Stimulated activated CD4-positive, alpha-beta T cell treated with anti-CD3 and anti-CD28 coated beads, TNF-alpha, amount 100 ng/mL, for 48 hours (primary cell): ENCODE measurements around the gene TRMT112.
A peak's percentile ranks its signal among the peaks of the same experiment; 100 is the strongest.

Experiments
- DNase-seq, 3 donors: peaks; one replicate each; pipeline ENCODE4 v3.0.0-alpha.2; 2020; ENCODE audit warnings: low read depth in 3 of 3

TRMT112 gene

DNA sequence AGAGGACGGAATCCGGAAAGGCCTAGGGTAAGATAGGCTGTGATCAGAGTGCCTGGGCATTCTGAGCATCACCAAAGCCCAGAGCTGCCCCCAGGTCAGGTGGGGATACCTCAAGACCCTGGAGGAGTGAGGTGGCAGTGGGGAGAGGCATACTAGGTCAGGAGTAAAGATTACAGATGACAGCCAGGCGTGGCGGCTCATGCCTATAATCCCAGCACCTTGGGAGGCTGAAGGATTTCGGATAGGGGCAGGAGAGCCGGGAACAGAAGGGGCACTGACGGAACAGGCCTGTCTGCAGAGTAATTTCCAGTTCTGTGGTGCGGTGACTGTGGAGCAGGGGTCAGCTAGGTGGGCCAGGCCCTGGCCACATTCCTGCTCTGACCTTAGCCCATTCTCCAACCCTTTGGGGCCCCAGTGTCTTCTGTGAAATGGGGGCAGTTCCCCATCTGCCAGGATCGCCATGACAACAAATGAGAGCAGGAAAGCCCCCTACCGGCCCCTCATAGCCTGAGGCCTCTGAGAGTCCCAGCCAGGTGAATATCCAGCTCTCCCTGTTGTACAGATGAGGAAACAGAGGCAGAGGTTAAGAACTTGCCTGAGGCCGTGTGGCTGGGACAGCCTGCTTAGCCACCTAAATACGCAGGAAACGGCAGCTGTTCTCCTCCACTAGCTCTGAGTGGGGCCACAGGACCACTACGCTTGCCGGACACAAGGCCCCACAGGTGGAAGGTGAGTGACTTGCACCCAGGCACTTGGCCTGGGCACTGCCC is 42.1 kb downstream of the TRMT112 start:
- DNase-seq, result no peak

DNA sequence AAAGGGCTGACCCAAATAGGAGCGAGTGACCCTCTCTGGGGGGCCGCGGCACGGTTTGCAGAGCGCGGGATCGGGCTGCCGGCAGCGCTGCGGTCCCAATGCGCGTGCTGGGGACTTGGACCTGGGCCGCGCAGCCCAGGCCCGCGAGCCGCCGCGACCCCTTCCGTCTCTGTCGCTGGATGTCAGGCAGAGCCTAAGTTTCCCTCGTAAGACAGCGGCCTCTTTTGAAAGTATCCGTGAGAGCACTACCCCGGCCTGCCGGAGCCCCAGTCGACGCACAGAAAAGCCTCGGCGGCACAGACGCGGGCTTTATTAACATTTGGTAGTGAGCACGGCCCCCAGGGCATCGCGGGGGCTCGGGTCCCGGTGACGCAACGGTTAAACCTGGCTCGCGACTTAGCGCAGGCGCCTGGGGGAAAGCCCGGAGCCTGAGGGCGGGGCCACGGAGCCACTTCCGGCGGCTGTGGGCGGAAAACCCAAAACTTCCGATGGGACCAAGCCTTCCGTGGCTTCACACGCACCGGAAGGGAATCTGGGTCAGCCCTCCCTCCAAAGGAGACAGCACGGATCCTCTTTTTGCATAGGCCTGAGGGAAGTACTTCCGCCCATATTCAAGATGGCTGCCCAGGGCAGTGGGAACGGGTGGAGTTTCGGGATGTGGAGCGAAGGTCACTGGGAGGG is 47.7 kb downstream of the TRMT112 start:
- peak; percentile 94 to 96 (median 95) for DNase-seq

DNA sequence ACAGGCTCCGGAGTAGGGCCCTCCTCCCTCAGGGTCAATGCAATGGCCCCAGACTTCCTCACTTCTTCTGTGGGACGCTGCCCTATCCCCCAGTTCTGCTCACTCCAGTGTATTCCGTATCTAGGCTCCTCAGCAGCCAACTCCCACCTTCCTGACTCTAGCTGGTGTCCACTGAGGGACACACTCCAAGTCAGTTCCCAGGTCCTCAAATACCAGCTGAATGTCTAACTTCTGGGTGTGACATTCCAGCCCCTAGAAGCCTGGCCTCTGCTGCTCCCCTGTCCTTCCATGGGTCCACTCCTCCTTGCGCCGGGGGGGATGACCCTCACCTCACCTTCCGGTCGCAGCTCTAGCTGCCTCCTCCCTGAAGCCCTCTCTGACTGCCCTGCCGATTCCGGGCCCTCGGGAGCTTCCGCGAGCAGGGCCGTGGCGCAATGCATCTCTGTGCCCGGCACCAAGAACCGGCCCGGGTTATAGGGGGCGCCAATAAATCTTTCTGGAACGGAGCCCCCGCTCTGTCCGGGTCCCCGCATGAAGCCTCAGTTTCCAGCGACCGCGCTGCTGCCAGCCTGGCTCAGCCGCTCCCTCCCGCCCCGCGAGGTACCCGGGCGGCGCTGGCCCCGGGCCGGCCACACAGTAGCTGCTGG is 48.3 kb downstream of the TRMT112 start:
- DNase-seq, result no peak

- DNase-seq, result no peak
Measured at GRCh38 chr11:64268025-64268892, 49.1 kb downstream of the TRMT112 start.

DNA sequence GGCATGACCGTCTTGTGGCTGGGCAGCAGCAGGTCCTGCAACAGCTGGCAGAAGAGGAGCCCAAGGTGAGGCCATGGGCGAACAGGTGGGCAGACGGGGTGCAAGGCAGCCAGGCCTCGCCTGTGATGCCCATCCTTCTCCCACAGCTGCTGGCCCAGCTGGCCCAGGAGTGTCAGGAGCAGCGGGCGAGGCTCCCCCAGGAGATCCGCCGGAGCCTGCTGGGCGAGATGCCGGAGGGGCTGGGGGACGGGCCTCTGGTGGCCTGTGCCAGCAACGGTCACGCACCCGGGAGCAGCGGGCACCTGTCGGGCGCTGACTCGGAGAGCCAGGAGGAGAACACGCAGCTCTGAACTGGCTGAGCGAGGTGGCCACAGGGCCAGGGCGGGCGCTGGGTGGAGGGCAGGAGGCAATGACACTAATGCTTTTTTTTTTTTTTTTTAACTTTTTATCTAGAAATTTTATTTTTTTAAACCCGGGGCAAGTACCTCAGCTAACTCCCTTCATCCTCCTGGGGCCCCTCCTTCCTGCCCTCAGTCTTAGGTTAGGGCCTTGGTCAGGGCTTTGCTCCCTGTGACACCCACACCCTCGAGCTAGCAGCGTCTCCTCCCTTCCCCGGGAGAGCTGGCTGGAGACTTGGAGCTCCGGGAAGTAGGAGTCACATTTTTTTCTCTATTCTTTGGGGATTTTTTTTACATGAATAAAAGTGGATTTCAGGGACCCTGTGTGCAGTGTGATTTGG is 50.0 kb downstream of the TRMT112 start:
- DNase-seq, result no peak
